Neutrophil (primary cell): ENCODE measurements around the gene STEAP3.
"Not testable (repeated sequence)": the region's sequence is repeated elsewhere in the genome, so short reads cannot be mapped to it uniquely, and the experiment has no call there.

Experiments
- H3K27ac ChIP-seq: fragments of 200-600 bp; sonication (generic); 2 replicates; pipeline ENCODE4 v1.5.1; 2016; ENCODE audit warnings: mild to moderate bottlenecking, moderate library complexity
- H3K27me3 ChIP-seq: fragments of 200-600 bp; sonication (generic); 2 replicates; pipeline ENCODE4 v1.6.0; 2016; ENCODE audit warnings: mild to moderate bottlenecking
- H3K36me3 ChIP-seq: fragments of 200-600 bp; sonication (generic); 2 replicates; pipeline ENCODE4 v1.5.1; 2017
- H3K4me1 ChIP-seq, 2 experiments: fragments of 200-600 bp in 1 of 2; sonication (generic) in 1 of 2; 1 replicate in 1 of 2; 2 replicates in 1 of 2; pipeline versions ENCODE4 v1.5.1 to v1.6.1; 2013 to 2016; ENCODE audit warnings: low read depth in 1 of 2, low read length in 1 of 2, mild to moderate bottlenecking in 1 of 2, moderate library complexity in 1 of 2; ENCODE audit not compliant: control insufficient read depth in 1 of 2, insufficient read depth in 1 of 2
- H3K4me3 ChIP-seq, 2 experiments: fragments of 200-600 bp in 1 of 2; sonication (generic) in 1 of 2; 1 replicate in 1 of 2; 2 replicates in 1 of 2; pipeline ENCODE4 v1.5.1; 2013 to 2016; ENCODE audit warnings: low read depth in 1 of 2, low read length in 1 of 2, mild to moderate bottlenecking in 1 of 2, moderate library complexity in 1 of 2
- H3K9me3 ChIP-seq: fragments of 200-600 bp; sonication (generic); 2 replicates; pipeline ENCODE4 v1.5.1; 2016
- CTCF ChIP-seq: fragments of 200-600 bp; sonication (generic); IDR thresholded peaks from 2 replicates; pipeline ENCODE4 v1.5.1; 2016; ENCODE audit warnings: antibody characterized with exemption

The STEAP3 gene

GRCh38 chr2:119264781-119265692 lies 41.4 kb downstream of the STEAP3 start:
- no peaks in the 10 kb centered on the region for H3K36me3 ChIP-seq
- H3K4me1 ChIP-seq = peaks cover 3 to 8% of the 10 kb centered on the region in 2 experiments
- H3K27me3 ChIP-seq = no peaks in the 10 kb centered on the region
- H3K4me3 ChIP-seq = no peak overlapping the region
- H3K27ac ChIP-seq = no peak overlapping the region
- no peaks in the 10 kb centered on the region for H3K9me3 ChIP-seq
- peak; percentile 47 for TF ChIP-seq CTCF

GRCh38 chr2:119265693-119266066 lies 42.0 kb downstream of the STEAP3 start:
- Histone ChIP-seq H3K9me3 (no peaks in the 10 kb centered on the region), H3K27ac (no peak overlapping the region), H3K27me3 (no peaks in the 10 kb centered on the region), H3K4me1 (peaks cover 3 to 8% of the 10 kb centered on the region in 2 experiments), H3K36me3 (no peaks in the 10 kb centered on the region), H3K4me3 (no peak overlapping the region)
- TF ChIP-seq CTCF = no peak

- Histone ChIP-seq H3K9me3 (no peaks in the 10 kb centered on the region), H3K27me3 (no peaks in the 10 kb centered on the region), H3K4me3 (no peak overlapping the region), H3K4me1 (peaks cover 3 to 8% of the 10 kb centered on the region in 2 experiments), H3K27ac (no peak overlapping the region), H3K36me3 (no peaks in the 10 kb centered on the region)
- no peak for TF ChIP-seq CTCF
Measured at GRCh38 chr2:119266091-119266589, 42.5 kb downstream of the STEAP3 start.

GRCh38 chr2:119267604-119268003 lies 44.0 kb downstream of the STEAP3 start:
- Histone ChIP-seq H3K9me3 (no peaks in the 10 kb centered on the region), H3K27ac (no peak overlapping the region), H3K4me3 (no peak overlapping the region), H3K27me3 (no peaks in the 10 kb centered on the region), H3K36me3 (no peaks in the 10 kb centered on the region), H3K4me1 (peaks cover 3 to 8% of the 10 kb centered on the region in 2 experiments)
- no peak for TF ChIP-seq CTCF

GRCh38 chr2:119276864-119277263 lies 53.2 kb downstream of the STEAP3 start:
- H3K27me3 ChIP-seq = no peaks in the 10 kb centered on the region
- H3K4me1 ChIP-seq = peaks cover 3 to 24% of the 10 kb centered on the region in 2 experiments
- H3K36me3 ChIP-seq = no peaks in the 10 kb centered on the region
- no peak for TF ChIP-seq CTCF
- no peak overlapping the region for H3K27ac ChIP-seq
- no peaks in the 10 kb centered on the region for H3K9me3 ChIP-seq
- no peak overlapping the region for H3K4me3 ChIP-seq

GRCh38 chr2:119278385-119278784 lies 54.8 kb downstream of the STEAP3 start:
- not testable (repeated sequence) for H3K36me3 ChIP-seq, H3K27ac ChIP-seq, H3K9me3 ChIP-seq, H3K4me3 ChIP-seq, H3K27me3 ChIP-seq
- H3K4me1 ChIP-seq = peaks cover 18 to 39% of the 10 kb centered on the region in 2 experiments
